Stimulated activated CD8-positive, alpha-beta memory T cell treated with anti-CD3 and anti-CD28 coated beads, Interleukin-4, amount 100 ng/mL, for 48 hours (primary cell): ENCODE measurements around the gene EXD3.
"Not testable (repeated sequence)": the region's sequence is repeated elsewhere in the genome, so short reads cannot be mapped to it uniquely, and the experiment has no call there.

ENCODE experiments used
- DNase-seq: peaks from one replicate; pipeline ENCODE4 v3.0.0-alpha.2; 2020

Gene EXD3

DNA sequence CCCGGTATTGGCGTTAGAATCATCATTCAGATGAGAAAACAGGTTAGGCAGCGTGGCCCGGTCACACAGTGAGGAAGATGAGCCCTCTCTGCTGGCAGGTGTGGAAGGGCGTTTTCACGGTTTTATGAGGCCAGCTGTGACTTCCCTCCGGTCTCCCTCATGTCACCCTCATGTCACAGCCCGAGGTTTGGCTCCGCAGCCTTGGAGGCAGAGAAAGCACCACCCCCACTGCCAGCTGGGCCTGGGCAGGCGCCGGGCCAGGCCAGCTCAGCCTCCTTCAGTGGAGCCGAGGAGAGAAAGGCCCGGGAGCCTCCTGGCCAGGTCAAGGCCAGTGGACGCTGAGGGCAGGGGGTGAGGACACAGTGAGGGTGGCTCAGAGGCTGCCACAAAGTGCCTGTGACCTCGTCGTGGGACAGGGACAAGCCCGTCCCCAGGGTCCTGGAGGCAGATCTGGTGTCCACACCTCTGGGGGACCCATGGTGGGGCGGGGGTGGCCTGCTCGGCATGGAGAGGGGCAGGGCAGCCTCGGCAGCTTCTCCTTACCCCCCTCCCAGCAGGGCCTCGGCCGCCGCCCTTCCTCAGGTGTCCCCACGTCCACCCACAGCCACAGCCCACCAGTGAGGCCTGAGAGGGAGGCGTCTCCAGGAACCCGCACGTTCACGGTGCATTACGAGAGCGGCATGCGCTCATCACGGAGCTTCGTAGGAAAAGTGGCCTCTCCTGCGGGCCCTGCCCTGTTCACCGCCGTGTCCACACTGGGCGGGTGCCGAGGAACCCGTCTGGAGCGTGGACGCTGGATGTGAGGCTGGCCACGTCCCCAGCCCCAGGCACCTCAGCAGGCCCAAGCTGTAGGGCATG is 32.2 kb downstream of the EXD3 start:
- DNase-seq: no peak

DNA sequence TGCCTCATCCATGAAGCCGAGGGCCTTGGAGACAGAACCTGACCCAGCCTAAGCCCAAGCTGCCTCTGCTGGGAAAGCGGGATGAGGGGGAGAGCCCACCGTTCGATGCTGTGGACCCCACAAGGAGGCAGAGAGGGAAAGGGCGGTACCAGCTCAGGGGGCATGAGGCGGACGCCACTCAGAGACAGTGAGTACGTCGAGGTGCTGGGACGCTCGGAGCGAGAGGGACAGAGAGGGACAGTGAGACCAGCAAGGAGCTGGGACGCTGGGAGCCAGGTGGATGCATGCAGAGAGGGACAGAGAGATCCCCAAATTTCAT is 33.6 kb downstream of the EXD3 start:
- DNase-seq: no peak

DNA sequence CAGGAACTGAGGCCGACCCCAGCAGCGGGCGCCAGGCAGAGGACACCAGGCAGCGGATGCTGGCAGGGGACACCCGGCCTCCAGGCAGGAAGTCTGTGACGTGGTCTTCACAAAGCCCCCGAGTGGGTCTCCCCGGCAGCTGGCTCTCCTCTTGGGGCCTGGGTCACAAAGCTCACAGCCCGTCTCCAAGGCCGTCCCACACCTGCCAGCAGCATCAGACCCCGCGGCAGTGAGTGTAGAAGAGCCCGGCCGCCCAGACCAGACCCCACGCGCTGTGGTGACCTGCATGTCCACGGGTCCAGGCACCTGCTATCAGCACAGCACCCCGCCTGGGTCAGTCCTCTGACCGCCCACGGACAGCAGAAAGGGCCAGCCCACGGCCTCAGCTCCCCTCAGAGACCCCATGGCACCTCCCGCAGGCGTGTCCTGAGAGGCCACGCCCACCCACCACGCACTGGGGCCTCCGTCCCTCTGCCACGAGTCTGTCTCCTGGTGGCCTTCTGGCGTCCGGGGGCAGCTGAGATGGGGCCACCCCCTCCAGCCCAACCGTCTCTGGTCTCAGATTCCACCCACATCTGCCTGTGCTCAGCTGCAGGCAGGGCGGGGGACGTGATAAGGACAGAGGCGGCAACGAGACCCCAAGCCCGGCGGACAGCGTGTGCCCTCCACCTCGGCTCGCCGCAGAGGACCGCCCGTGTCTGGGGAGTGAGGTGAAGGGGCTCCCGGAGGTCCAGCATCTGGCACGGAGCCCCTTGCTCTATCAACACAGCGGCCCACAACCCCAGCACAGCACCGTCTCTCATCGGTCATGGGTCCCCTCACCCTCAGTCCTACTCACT is 34.2 kb downstream of the EXD3 start:
- DNase-seq: no peak

DNA sequence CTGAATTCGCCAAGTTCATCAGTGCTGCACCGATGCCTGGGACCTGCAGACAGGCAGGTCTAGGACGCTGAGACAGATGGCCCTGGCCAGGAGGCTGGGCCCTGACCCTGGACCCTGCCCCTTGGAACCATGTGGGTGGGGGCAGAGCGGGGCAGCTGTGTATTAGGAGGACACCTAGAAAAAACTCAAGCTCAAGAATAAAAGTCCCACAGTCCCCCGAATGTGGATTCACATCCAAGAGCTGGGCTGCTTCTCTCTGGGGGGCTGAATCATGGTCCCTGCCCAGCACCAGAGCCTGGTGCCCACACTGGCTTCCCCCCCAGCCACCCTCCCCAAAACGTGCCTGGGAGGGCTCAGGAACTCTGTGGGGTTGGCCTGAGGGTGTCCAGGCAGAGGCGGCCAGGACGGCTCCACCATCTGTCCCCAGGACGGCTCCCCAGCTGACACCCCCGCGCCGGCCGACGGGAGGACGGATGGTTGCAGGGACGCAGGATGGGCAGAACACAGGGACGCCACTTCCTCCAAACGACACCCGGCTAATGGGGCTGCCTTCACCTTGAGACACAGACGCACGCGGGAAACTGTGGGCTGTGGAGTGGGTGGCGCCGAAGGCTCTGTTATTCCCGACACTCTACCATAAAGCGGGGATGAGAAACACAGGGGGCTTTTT is 34.9 kb downstream of the EXD3 start:
- no peak for DNase-seq

DNA sequence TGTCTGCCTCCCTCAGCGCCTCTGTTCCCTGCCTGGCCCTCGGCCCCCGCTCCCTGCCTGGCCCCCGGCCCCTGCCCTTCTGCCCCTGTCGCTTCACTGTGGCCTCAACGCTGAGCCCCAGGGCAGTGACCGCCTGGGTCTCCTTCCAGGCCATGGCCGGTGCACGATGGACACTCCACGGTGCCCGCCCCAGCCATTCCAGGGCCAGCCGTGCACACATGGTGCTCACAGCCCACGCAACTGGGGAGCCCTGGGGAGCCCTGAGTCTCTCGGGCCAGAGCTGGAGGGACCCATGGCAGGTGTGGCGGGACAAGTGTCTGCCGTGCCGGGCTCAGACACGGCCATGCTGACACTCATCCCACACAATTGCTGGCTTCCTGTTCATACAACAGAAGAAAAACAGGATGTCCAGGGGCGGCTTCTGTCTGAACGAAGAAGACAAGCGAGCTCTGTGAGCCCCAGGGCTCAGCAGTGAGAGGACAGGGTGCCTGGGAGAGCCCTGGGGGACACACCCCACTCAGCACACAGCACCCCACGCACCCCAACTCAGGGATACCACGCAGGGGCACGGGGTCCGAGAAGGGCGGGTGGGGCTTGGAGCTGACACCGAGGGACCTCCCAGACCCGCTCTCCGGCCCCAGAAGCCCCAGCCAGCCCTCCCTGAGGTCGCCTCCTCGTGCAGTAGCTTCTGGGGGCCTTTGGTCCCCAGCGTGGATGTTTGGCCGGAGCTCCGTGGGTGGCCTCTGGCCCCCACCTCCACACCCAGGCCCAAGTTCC is 35.7 kb downstream of the EXD3 start:
- DNase-seq: peak; percentile 33

DNA sequence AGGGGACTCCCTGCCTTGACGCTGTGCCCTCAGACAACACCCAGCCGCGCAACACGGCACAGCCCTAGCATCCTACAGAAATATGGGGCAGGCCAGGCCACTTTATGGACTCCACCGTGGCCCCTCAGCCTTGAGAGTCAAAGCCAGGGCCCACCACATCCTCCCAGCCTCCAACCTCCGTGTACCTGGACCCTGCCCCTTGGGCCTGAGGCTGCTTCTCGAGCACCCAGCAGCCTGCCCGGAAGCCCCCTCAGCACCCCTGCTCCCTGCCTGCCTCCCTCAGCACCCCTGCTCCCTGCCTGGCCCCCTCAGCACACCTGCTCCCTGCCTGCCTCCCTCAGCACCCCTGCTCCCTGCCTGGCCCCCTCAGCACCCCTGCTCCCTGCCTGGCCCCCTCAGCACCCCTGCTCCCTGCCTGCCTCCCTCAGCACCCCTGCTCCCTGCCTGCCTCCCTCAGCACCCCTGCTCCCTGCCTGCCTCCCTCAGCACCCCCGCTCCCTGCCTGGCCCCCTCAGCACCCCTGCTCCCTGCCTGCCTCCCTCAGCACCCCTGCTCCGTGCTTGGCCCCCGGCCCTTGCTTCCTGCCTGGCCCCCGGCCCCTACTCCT is 36.4 kb downstream of the EXD3 start:
- not testable (repeated sequence) for DNase-seq

DNA sequence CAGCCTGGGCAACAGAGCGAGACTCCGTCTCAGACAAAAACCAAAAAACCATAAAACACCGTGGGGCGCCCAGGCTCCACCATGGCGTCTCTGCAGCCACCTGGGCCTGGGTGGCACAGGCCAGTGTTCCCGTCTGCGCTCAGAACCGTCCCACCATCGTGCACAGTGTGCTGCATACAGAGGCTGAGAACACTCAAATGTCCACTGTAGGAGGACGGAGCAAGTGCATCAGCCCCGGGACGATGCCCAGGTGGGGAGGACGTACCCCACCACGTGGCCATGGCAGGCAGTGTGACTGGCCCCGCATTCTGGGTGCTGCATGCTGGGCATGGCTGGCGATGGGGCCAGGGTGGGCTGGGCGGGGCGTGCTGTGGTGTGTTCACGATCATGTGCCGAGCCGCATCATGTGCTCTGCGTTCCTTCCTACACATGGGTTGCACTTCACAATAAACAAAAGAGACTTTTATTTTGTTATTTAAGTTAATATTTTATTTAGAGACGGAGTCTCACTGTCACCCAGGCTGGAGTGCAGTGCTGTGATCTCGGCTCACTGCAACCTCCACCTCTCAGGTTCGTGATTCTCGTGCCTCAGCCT is 37.8 kb downstream of the EXD3 start:
- DNase-seq: no peak

DNA sequence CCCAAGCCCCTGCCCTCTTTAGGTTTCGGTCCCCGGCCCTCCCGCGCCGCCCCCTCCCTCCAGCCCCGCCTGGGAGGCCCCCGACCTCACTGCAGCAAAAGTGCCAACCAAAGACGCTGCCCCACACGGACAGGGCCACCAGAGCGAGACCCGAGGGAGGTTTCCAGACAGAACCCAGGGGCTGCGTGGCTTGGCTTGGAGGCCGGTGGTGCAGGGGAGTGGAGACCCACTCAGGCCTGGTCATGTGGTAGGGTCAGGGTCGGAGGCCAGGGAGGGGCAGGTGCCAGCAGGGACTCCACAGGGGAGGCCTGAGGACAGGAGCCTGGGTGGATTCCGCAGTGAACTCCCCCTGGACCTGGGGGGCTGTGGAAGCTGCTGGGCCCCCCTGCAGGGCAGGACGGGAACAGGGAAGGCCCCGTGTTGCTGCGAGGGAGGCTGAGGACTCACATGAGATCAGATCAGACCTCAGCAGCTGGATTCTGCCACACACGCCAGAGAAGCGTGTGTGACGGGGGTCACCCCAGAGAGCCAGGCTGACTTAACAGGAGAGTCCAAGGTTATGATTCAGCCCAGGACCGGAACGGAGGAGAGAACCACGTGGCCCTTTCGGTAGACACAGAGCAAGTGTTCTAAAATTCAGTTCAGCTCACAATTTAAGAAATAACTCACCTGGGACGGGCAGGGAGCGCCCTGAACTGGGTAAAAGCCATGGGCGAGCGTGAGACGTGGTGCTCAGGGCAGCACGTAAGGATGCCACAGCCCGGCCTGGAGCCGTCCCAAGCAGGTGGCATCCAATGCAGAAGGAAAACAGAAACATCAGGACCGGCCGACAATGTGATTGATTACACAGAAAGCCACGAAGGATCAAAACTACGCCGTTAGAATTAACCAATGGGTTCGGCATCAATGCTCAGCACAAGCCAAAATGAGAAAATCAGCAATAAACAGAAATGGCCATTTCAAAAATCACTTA is 38.9 kb downstream of the EXD3 start:
- no peak for DNase-seq

DNA sequence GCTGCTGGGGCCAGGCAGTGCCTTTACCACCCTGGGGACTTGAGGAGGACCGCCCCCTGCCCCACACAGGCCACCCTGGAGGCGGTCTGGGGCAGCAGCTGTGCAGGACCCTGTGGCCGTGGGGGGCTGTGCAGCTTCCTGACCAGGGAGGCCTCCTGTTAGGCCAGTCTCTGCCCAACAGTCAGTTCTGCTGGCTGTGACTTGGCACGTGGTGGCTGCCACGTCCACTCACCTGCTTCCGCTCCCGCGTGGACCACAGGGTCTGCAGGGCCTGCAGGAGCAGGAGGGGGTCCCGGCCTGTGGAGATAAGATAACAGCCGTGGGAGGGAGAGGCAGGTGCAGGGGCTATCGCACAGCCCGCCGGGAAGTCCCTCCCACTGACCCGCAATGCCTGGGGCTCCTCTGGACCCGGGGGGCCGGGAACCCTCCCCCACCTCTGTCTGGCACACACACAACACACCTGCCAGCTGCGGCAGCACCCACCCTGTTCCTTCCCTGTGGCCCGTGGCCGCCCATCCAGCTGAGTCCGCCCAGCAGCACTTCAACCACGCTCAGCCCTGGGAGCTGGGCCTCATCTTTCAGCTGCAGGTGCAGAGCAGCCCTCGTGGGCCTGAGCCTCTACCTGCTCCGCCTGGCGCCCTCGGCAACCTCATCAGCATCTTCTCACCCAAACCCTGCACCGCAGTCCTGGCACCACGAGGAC is 39.7 kb downstream of the EXD3 start:
- no peak for DNase-seq

DNA sequence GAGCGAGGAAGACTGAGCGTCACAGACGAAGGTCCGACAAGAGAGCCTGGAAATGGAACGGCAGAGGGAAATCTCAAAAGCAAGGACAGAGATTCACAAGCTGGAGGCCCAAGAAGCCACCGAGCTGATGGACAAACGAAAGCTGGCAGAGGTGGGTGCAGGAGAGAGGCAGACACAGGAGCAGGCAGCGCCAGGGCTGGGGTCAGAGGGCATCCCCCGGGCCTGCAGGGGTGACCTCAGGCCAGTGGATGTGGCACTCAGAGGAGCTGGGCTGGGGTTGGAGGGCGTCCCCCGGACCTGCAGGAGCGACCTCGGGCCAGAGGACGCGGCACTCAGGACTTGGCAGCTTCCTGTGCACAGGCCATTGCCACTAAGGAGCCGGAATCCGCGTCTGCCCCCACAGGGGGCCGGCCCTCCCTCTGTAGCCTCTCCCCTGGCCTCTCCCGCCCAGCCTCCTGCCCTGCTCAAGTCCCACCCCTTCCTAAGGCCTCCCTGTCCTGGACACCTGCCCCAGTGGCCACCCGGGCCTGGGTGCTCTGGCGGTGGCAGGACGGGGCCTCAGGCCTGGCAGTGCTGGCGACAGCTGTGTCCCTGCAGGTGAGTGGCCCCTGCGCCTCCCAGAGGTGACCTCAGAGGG is 40.4 kb downstream of the EXD3 start:
- DNase-seq: no peak

DNA sequence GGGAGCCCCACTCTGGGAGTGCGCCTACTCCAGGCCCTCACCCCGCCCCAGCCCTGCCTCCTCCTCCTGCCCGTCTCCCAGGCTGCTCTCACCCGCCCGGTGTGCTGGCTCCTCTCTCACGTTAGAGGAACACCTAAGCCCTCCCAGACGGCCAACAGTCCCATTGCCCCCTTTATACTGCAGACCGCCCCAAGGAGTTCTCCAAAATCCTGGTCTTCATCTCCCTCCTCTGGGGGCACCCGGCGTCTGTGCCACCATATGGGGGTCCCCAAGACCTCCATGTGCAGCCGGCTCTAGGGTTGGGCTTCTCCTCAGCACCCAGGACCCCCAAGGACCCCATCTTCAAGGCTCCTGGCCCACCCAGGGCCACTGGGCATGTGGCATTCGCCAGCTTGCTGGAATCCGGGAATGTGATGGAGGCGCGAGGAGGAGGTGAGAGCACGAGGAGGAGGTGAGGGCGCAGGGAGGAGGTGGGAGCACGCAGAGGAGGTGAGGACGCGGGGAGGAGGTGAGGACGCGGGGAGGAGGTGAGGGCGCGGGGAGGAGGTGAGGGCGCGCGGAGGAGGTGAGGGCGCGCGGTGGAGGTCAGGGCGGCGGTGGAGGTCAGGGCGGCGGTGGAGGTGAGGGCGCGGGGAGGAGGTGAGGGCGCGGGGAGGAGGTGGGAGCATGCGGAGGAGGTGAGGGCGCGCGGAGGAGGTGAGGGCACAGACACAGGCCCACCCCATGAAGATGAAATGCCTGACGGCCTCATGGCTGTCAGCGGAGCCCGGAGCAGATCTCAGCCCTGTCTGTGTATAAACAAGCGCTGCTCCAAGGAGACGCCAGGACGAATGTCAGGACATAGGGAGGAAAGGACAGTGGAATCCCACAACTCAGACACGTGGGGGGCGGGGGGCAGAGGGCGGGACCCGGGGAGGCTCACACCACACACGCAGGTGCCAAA is 41.2 kb downstream of the EXD3 start:
- DNase-seq: no peak

DNA sequence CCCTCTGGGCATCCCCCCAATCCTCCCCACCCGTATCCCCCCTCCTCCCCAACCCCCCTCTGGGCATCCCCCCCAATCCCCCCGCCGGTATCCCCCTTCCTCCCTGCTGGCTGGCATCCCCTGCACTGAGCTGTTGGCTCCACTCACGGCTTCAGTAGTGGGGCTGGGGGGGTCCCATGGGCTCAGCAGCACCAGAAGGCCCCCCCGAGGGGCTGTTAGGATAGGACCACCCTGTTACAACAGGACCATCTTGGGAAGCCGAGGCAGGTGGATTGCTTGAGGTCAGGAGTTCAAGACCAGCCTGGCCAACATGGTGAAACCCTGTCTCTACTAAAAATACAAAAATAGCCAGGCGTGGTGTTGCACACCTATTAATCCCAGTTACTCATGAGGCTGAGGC is 42.4 kb downstream of the EXD3 start:
- no peak for DNase-seq

DNA sequence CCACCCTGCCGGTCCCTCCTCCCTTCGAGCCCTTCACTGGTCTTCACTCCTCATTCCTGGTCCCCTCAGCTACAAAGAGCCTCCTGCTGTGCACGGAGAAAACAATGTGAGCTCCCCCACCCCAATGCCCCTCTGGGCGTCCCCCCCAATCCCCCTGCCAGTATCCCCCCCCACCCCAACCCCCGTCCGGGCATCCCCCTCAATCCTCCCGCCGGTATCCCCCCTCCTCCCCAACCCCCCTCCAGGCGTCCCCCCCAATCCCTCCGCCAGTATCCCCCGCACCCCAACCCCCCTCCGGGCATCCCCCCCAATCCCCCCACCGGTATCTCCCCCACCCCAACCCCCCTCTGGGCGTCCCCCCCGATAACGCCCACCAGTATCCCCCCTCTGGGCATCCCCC is 42.8 kb downstream of the EXD3 start:
- DNase-seq: no peak

DNA sequence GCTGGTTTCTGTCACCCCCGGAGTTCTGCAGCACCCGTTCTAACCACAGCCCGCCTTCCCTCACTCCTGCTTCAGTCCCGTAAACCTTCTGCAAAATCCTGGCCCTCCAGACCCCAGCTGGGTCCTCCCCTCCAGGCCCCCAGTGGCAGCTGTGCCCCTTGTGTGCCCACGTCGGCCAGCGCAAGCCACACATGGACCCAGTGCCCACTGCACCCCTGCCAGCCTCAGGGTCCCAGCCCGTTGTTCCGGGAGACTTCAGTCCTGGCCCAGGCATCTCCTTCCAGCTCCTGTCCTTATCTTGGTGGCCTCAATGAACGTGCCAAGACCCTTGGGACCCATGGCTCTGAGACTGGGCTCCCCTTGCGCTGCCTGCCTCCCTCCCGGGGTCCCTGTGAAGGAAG is 43.2 kb downstream of the EXD3 start:
- DNase-seq: no peak

DNA sequence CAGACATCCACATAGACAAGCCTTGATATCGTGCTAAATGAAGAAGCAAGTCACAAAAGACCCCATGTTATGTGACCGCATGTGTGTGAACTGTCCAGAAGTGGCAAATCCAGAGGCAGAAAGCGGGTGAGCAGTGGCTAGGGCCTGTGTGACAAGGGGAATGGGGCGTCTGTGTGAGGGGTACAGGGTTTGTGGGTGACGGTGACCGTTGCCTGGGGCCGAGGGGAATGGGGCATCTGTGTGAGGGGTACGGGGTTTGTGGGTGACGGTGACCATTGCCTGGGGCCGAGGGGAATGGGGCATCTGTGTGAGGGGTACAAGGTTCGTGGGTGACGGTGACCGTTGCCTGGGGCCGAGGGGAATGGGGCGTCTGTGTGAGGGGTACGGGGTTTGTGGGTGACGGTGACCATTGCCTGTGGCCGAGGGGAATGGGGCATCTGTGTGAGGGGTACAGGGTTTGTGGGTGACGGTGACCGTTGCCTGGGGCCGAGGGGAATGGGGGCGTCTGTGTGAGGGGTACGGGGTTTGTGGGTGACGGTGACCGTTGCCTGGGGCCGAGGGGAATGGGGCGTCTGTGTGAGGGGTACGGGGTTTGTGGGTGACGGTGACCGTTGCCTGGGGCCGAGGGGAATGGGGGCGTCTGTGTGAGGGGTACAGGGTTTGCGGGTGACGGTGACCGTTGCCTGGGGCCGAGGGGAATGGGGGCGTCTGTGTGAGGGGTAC is 44.1 kb downstream of the EXD3 start:
- not testable (repeated sequence) for DNase-seq

DNA sequence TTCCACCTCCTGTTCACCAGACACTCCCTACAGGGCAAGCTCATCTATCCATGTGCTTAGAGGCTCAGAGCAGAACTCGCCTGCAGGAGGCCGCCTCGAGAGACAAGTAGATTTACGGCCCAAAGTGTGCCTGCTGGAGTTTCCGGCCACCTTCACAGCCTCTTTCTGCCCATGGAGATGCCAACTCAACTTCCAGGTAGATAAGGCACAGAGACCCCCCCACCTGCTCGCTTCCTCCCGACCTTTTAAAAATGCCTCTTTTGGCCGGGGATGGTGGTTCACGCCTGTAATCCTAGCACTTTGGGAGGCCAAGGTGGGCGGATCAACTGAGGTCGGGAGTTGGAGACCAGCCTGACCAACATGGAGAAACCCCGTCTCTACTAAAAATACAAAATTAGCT is 46.6 kb downstream of the EXD3 start:
- no peak for DNase-seq

DNA sequence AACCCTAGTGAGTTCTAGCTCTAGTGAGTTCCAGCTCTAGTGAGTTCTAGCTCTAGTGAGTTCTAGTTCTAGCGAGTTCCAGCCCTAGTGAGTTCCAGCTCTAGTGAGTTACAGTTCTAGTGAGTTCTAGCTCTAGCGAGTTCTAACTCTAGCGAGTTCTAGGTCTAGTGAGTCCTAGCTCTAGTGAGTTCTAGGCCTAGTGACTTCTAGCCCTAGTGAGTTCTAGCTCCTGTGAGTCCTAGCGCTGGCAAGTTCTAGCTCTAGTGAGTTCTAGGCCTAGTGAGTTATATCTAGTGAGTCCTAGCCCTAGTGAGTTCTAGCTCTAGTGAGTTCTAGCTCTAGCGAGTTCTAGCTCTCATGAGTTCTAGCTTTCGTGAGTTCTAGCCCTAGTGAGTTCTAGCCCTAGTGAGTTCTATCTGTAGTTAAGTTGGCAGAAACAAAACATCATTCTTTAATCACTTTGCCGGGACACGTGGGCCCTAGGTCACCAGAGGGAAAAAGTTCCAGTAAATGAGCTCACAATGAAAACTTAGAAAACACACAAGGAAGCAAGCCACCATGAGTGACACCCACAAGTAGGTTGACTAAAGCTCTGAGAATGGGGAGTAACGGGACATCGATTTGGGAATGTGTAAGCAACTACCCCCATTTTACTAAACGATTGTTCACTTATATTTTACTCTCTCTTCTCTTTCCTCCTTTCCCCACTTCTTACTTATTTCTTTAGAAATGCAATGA is 47.5 kb downstream of the EXD3 start:
- no peak for DNase-seq
